Esophagus muscularis mucosa (tissue), 3 donors: ENCODE data around the gene OR10A5.

ENCODE experiments used
- CTCF ChIP-seq, 3 experiments: fragments of 200-600 bp in 2 of 3; fragments of 450-650 bp in 1 of 3; sonication (generic) in 2 of 3; IDR thresholded peaks; one replicate each; pipeline ENCODE4 v1.5.1; 2017 to 2019; ENCODE audit warnings: antibody characterized with exemption in 3 of 3, mild to moderate bottlenecking in 2 of 3, moderate library complexity in 1 of 3
- POLR2A ChIP-seq: fragments of 450-650 bp; IDR thresholded peaks from one replicate; pipeline ENCODE4 v1.6.1; 2017; ENCODE audit warnings: antibody characterized with exemption, moderate library complexity, mild to moderate bottlenecking, low read depth
- POLR2AphosphoS5 ChIP-seq, 2 donors: sonication (generic); formaldehyde crosslinking; IDR thresholded peaks; one replicate each; pipeline ENCODE4 v1.6.1; 2017; ENCODE audit warnings: antibody characterized with exemption in 2 of 2

GRCh38 chr11:6825231-6825744 is 20.2 kb upstream of the OR10A5 start:
- TF ChIP-seq POLR2A (no peak), CTCF (IDR thresholded peaks at IDR 0.05) (no peak), POLR2AphosphoS5 (IDR thresholded peaks at IDR 0.05) (no peak)
